Upper lobe of left lung (tissue), 4 donors: Measurements from ENCODE around the gene PHF21B.

Experiments
- EP300 ChIP-seq, 4 donors: sonication (generic); formaldehyde crosslinking; IDR thresholded peaks; one replicate each; pipeline ENCODE4 v1.5.1; 2017; ENCODE audit warnings: antibody characterized with exemption in 4 of 4, control low read depth in 2 of 4
- POLR2A ChIP-seq, 4 donors: fragments of 450-650 bp; IDR thresholded peaks; one replicate each; pipeline ENCODE4 v1.5.1; 2016 to 2017; ENCODE audit warnings: antibody characterized with exemption in 4 of 4, mild to moderate bottlenecking in 2 of 4
- POLR2AphosphoS5 ChIP-seq, 2 donors: sonication (generic); formaldehyde crosslinking; IDR thresholded peaks; one replicate each; pipeline ENCODE4 v1.5.1; 2017; ENCODE audit warnings: antibody characterized with exemption in 2 of 2
- TF ChIP-seq, protein P1 (sequence below), 6 experiments: fragments of 450-650 bp in 4 of 6; fragments of 200-600 bp in 2 of 6; sonication (generic) in 2 of 6; IDR thresholded peaks; one replicate each; pipeline ENCODE4 v1.5.1; 2016 to 2019; ENCODE audit warnings: antibody characterized with exemption in 6 of 6

DNA sequence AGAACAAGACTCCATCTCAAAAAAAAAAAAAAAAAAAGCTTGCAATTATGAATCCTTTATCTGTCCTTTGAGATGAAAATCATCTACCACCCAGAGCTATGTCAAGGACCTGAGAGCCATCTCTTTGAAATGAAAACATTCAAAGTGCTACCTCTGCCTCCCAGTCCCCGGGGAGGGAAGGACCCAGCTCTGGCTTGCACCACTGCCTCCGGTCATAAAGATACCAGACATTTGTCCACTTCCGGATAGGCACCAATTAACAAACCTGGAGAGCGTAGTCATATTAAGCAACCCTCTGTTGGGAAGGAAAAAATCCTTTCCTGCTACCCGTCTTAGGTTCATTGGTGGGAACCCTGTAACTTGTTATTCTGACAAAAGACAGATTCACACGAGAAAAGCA lies 158.9 kb downstream of the PHF21B start:
- TF ChIP-seq, protein P1, sequence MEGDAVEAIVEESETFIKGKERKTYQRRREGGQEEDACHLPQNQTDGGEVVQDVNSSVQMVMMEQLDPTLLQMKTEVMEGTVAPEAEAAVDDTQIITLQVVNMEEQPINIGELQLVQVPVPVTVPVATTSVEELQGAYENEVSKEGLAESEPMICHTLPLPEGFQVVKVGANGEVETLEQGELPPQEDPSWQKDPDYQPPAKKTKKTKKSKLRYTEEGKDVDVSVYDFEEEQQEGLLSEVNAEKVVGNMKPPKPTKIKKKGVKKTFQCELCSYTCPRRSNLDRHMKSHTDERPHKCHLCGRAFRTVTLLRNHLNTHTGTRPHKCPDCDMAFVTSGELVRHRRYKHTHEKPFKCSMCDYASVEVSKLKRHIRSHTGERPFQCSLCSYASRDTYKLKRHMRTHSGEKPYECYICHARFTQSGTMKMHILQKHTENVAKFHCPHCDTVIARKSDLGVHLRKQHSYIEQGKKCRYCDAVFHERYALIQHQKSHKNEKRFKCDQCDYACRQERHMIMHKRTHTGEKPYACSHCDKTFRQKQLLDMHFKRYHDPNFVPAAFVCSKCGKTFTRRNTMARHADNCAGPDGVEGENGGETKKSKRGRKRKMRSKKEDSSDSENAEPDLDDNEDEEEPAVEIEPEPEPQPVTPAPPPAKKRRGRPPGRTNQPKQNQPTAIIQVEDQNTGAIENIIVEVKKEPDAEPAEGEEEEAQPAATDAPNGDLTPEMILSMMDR (IDR thresholded peaks at IDR 0.05): no peak
- TF ChIP-seq POLR2AphosphoS5 (IDR thresholded peaks at IDR 0.05) (no peak), EP300 (IDR thresholded peaks at IDR 0.05) (no peak), POLR2A (IDR thresholded peaks at IDR 0.05) (no peak)
